ENCODE data around the gene SH3RF3. TPM values are rescaled to one million over a fixed set of nuclear protein-coding genes. Genes with fewer than 3 reads are reported as not detected.

The SH3RF3 gene
- total and polyA plus RNA-seq, 10 of the 15 experiments (the other 5 are each of a cell fraction or from before 2014, with no cell fraction given): 0.08 to 8.8 (median 2.3) TPM

DNA sequence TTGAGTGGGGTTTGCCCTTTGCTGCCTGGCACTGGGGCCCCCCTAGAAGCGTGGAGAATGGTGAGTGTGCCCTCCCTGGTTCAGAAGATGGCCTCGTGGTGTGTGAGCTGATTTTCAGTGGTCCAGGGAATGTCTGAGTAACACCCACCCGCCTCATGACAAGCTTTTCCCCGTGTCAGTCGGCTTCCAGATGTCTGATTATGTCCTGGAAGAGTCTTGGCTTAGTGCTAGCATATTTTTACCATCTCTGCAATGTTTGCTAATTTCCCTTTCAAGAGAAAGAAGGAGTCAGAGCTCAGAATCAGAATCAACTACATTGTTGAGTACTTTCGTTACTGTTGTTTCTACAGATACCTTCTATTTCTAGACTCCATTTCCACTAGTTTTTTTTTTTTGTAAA lies 270.1 kb downstream of the SH3RF3 start (continued):
- TF ChIP-seq, protein P1, sequence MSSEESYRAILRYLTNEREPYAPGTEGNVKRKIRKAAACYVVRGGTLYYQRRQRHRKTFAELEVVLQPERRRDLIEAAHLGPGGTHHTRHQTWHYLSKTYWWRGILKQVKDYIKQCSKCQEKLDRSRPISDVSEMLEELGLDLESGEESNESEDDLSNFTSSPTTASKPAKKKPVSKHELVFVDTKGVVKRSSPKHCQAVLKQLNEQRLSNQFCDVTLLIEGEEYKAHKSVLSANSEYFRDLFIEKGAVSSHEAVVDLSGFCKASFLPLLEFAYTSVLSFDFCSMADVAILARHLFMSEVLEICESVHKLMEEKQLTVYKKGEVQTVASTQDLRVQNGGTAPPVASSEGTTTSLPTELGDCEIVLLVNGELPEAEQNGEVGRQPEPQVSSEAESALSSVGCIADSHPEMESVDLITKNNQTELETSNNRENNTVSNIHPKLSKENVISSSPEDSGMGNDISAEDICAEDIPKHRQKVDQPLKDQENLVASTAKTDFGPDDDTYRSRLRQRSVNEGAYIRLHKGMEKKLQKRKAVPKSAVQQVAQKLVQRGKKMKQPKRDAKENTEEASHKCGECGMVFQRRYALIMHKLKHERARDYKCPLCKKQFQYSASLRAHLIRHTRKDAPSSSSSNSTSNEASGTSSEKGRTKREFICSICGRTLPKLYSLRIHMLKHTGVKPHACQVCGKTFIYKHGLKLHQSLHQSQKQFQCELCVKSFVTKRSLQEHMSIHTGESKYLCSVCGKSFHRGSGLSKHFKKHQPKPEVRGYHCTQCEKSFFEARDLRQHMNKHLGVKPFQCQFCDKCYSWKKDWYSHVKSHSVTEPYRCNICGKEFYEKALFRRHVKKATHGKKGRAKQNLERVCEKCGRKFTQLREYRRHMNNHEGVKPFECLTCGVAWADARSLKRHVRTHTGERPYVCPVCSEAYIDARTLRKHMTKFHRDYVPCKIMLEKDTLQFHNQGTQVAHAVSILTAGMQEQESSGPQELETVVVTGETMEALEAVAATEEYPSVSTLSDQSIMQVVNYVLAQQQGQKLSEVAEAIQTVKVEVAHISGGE (CRISPR knock-in tag; IDR thresholded peaks at IDR 0.05): no peak
- no peak for TF ChIP-seq SREBF1 (IDR thresholded peaks at IDR 0.05; ENCODE audit: low read length)
- no peak for TF ChIP-seq YBX1 (IDR thresholded peaks at IDR 0.05)
- no peak for TF ChIP-seq HDAC2 (IDR thresholded peaks at IDR 0.05)
- TF ChIP-seq HCFC1 (IDR thresholded peaks at IDR 0.05; ENCODE audit: low read length): no peak
- no peak for TF ChIP-seq SMARCA5 (IDR thresholded peaks at IDR 0.05)
- TF ChIP-seq, protein P2, sequence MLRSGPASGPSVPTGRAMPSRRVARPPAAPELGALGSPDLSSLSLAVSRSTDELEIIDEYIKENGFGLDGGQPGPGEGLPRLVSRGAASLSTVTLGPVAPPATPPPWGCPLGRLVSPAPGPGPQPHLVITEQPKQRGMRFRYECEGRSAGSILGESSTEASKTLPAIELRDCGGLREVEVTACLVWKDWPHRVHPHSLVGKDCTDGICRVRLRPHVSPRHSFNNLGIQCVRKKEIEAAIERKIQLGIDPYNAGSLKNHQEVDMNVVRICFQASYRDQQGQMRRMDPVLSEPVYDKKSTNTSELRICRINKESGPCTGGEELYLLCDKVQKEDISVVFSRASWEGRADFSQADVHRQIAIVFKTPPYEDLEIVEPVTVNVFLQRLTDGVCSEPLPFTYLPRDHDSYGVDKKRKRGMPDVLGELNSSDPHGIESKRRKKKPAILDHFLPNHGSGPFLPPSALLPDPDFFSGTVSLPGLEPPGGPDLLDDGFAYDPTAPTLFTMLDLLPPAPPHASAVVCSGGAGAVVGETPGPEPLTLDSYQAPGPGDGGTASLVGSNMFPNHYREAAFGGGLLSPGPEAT (IDR thresholded peaks at IDR 0.05; ENCODE audit: low read depth): no peak
- no peak for TF ChIP-seq ZNF274 (IDR thresholded peaks at IDR 0.05; ENCODE audit: insufficient read depth, insufficient read length)
- no peak for TF ChIP-seq POLR2A (IDR thresholded peaks at IDR 0.05; ENCODE audit: low read depth, low read length)
- TF ChIP-seq, protein P3, sequence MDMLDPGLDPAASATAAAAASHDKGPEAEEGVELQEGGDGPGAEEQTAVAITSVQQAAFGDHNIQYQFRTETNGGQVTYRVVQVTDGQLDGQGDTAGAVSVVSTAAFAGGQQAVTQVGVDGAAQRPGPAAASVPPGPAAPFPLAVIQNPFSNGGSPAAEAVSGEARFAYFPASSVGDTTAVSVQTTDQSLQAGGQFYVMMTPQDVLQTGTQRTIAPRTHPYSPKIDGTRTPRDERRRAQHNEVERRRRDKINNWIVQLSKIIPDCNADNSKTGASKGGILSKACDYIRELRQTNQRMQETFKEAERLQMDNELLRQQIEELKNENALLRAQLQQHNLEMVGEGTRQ (IDR thresholded peaks at IDR 0.05; ENCODE audit: borderline replicate concordance, low read depth, low read length): no peak

Data from GM12878 (cell line).